ENCODE data around the gene CCNYL1.
A peak's percentile ranks its signal among the peaks of the same experiment; 100 is the strongest.

- peak; percentile 10 to 51 (median 49) for TF ChIP-seq CTCF (IDR thresholded peaks at IDR 0.05)
- no peak for TF ChIP-seq POLR2A (IDR thresholded peaks at IDR 0.05)
Observed at GRCh38 chr2:207692206-207693065, 19.0 kb upstream of the CCNYL1 start.

All from adrenal gland (tissue), 5 donors.